Activated naive CD4-positive, alpha-beta T cell treated with anti-CD3 and anti-CD28 coated beads, Interleukin-2, amount 50 U/mL, for 24 hours (primary cell): ENCODE data around the gene KRTAP10-1.
"Not testable (repeated sequence)": the region's sequence is repeated elsewhere in the genome, so short reads cannot be mapped to it uniquely, and the experiment has no call there.

Experiments
- H3K27ac Mint-ChIP-seq: one replicate; pipeline ENCODE4 v1.8.0; 2021; ENCODE audit warnings: mild to moderate bottlenecking, mixed read lengths
- H3K27me3 Mint-ChIP-seq: one replicate; pipeline ENCODE4 v1.8.0; 2021; ENCODE audit warnings: mixed read lengths
- H3K36me3 Mint-ChIP-seq: one replicate; pipeline ENCODE4 v1.8.0; 2021; ENCODE audit warnings: mixed read lengths
- H3K4me1 Mint-ChIP-seq: one replicate; pipeline ENCODE4 v1.8.0; 2021; ENCODE audit warnings: mixed read lengths
- H3K4me3 Mint-ChIP-seq: one replicate; pipeline ENCODE4 v1.8.0; 2021; ENCODE audit warnings: mild to moderate bottlenecking, mixed read lengths
- H3K9me3 Mint-ChIP-seq: one replicate; pipeline ENCODE4 v1.8.0; 2021; ENCODE audit warnings: mixed read lengths

The KRTAP10-1 gene

DNA sequence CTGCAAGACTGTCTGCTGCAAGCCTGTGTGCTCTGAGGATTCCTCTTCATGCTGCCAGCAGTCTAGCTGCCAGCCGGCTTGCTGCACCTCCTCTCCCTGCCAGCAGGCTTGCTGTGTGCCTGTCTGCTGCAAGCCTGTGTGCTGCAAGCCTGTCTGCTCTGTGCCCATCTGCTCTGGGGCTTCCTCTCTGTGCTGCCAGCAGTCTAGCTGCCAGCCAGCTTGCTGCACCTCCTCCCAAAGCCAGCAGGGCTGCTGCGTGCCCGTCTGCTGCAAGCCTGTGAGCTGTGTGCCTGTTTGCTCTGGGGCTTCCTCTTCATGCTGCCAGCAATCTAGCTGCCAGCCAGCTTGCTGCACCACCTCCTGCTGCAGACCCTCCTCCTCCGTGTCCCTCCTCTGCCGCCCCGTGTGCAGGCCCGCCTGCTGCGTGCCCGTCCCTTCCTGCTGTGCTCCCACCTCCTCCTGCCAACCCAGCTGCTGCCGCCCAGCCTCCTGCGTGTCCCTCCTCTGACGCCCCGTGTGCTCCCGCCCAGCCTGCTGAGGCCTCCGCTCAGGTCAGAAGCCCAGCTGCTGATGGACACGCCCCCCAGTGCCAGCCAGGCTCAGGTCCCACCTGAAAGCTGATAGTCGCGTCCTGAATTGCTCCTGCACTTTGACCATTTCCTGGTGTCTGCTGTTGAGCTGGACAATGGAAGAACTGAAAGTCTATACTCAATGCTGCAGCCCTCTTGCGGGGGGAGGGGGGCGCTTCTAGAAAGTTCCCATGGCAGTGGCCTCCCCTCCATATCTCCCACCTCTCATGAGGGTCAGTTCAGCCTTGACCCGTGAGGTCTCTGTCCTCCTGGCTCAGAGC, 34.7 kb upstream of the KRTAP10-1 start:
- no peak overlapping the region for H3K27ac Mint-ChIP-seq
- H3K36me3 Mint-ChIP-seq: peaks cover 3% of the 10 kb centered on the region
- no peaks in the 10 kb centered on the region for H3K4me1 Mint-ChIP-seq
- no peaks in the 10 kb centered on the region for H3K27me3 Mint-ChIP-seq
- no peak overlapping the region for H3K4me3 Mint-ChIP-seq
- no peaks in the 10 kb centered on the region for H3K9me3 Mint-ChIP-seq

GRCh38 chr21:44573630-44574456, 33.8 kb upstream of the KRTAP10-1 start, which contains the start of gene KRTAP10-4:
Gene KRTAP10-4 (plus strand): TSS chr21:44573729. CDS start chr21:44573759, 30 bp downstream.
- not testable (repeated sequence) for H3K27ac Mint-ChIP-seq, H3K36me3 Mint-ChIP-seq, H3K27me3 Mint-ChIP-seq, H3K9me3 Mint-ChIP-seq, H3K4me3 Mint-ChIP-seq, H3K4me1 Mint-ChIP-seq

DNA sequence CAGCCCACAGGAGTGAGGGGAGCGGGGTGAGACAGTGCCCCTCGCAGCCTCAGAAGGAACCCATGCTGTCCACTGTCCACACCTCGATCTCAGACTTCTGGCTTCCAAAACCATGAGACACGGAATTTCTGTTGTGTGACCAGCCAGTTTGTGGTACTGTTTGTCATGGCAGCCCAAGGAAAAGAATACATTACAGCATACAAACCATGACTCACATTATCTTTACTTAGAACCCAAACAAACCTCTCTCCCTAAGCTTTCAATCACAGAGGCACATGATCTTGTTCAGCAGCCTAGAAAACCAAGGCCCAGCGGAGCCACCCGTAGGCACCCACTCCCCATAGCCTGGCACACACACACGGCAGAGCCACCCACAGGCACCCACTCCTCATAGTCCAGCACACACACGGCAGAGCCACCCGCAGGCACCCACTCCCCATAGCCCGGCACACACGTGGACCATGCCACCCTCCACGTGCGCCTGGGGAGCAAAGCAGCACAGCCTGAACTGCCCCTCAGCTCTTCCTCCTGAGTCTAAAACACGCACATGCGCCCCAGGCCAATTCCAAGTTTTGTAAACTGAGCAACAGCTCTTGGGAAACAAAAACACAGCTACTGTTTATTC, 33.1 kb upstream of the KRTAP10-1 start:
- H3K36me3 Mint-ChIP-seq: peaks cover 2% of the 10 kb centered on the region
- H3K4me3 Mint-ChIP-seq: no peak overlapping the region
- no peaks in the 10 kb centered on the region for H3K4me1 Mint-ChIP-seq
- no peak overlapping the region for H3K27ac Mint-ChIP-seq
- H3K27me3 Mint-ChIP-seq: no peaks in the 10 kb centered on the region
- H3K9me3 Mint-ChIP-seq: no peaks in the 10 kb centered on the region

DNA sequence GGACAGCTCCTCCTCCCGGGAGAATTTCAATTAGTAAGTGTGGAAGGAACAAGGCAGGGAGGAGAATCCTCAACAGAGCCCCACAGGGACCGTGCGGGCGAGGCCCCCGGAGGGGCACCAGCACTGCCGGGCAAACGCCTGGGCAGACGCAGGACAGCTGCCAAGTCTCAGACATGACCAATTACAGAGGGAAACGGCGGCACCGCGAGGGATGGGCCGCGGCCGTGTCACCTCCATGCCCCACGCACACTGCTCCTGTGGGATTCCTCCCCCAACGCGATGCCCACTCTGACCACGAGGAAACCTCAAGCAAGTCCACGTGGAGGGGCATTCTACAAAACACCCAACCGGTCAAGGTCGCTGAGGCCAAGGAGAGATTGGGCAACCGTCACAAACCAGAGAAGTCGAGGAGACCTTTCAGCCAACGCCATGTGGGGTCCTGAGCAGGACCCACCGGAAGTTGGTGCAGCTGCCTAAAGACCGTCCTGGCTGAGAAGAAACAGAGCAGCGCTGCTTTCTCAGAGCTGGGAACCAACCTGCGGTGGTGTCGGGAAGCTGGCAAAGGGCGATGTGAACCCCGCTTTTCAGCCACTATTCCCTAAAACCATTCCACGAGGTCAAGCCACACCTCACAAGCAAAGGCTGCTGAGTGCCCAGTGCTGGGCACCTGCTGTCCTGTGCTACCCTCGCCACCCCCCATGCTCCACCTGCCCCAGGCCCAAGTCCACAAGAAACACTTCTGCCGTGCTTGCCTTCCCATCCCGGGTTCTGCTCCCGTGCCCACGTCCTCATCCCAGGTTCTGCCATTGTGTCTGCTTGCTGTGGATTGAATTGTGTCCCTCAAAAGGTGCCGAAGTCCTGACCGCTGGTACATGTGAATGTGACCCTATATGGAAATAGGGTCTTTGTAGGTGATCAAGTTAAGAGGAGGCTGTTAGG, 32.1 kb upstream of the KRTAP10-1 start:
- no peaks in the 10 kb centered on the region for H3K36me3 Mint-ChIP-seq
- no peaks in the 10 kb centered on the region for H3K9me3 Mint-ChIP-seq
- no peaks in the 10 kb centered on the region for H3K4me1 Mint-ChIP-seq
- no peaks in the 10 kb centered on the region for H3K27me3 Mint-ChIP-seq
- no peak overlapping the region for H3K4me3 Mint-ChIP-seq
- no peak overlapping the region for H3K27ac Mint-ChIP-seq

- Mint-ChIP-seq H3K4me1 (no peaks in the 10 kb centered on the region), H3K4me3 (no peak overlapping the region), H3K27ac (peak overlapping the region; percentile 26), H3K9me3 (no peaks in the 10 kb centered on the region), H3K36me3 (no peaks in the 10 kb centered on the region), H3K27me3 (no peaks in the 10 kb centered on the region)
These were observed 31.3 kb upstream of the KRTAP10-1 start for GRCh38 chr21:44571296-44571695.

- Mint-ChIP-seq H3K4me3 (no peak overlapping the region), H3K27ac (no peak overlapping the region), H3K27me3 (no peaks in the 10 kb centered on the region)
These were observed 30.0 kb upstream of the KRTAP10-1 start for GRCh38 chr21:44569861-44570517.

GRCh38 chr21:44568667-44569556, 28.9 kb upstream of the KRTAP10-1 start:
- no peak overlapping the region for H3K4me3 Mint-ChIP-seq
- no peaks in the 10 kb centered on the region for H3K27me3 Mint-ChIP-seq
- H3K9me3 Mint-ChIP-seq: no peaks in the 10 kb centered on the region
- H3K27ac Mint-ChIP-seq: no peak overlapping the region
- no peaks in the 10 kb centered on the region for H3K36me3 Mint-ChIP-seq
- H3K4me1 Mint-ChIP-seq: peaks cover 16% of the 10 kb centered on the region

More at GRCh38 chr21:44569861-44570517, 30.0 kb upstream of the KRTAP10-1 start:
- Mint-ChIP-seq H3K9me3 (no peaks in the 10 kb centered on the region), H3K4me1 (peaks cover 6% of the 10 kb centered on the region), H3K36me3 (no peaks in the 10 kb centered on the region)

GRCh38 chr21:44568261-44568660, 28.3 kb upstream of the KRTAP10-1 start:
- Mint-ChIP-seq H3K36me3 (peaks cover 1% of the 10 kb centered on the region), H3K9me3 (peaks cover 3% of the 10 kb centered on the region), H3K27me3 (no peaks in the 10 kb centered on the region), H3K27ac (no peak overlapping the region), H3K4me3 (no peak overlapping the region), H3K4me1 (peaks cover 16% of the 10 kb centered on the region)

DNA sequence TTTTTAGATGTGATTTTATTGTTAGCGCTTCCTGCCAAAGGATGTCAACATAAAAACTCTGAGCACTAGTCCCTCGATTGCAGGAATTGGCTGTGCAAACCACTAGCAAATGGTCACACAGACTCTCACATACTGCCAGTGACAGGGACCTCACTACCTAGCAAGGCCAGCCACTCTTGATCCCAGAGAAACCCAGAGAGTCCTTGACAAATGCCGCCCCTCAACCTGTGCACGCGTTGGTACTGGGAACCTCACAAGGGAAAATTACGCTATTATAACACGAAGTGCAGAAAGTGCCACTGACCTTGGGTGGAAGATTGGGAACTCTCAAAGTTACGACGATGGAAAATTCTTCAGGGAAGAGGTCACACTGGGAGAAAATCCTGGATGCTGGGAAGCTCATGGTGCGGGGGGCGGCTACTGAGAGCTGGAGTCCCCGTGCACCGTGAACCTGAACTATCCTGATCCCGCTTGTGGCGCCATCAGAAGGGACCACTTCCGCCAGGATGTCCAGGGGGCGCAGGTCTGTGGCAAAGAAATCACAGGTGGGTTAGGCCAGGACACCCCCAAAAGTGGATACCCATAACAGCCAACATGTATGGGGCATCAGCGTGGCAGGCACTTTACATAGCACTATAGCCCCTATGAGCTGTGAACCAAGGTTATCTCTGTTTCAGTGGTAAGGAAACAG, 27.6 kb upstream of the KRTAP10-1 start:
- Mint-ChIP-seq H3K9me3 (peaks cover 9% of the 10 kb centered on the region), H3K4me1 (peaks cover 16% of the 10 kb centered on the region), H3K27ac (no peak overlapping the region), H3K4me3 (no peak overlapping the region), H3K27me3 (no peaks in the 10 kb centered on the region), H3K36me3 (peaks cover 2% of the 10 kb centered on the region)

DNA sequence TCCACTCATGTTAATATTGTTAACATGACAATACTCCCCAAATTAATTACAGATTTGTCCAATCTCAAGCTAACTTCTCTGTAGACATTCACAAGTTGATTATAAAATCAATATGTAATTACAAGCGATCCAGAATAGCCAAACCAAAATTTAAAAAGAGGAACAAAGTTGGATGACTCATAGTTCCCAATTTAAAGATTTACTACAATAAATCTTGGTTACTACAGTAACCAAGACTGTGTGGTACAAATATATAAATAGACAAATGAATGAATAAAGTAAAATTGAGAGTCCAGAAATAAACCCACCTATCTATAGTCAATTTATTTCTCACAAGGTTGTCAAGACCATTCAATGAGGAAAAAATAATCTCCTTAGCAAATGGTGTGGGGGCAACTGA, 26.4 kb upstream of the KRTAP10-1 start:
- no peaks in the 10 kb centered on the region for H3K27me3 Mint-ChIP-seq
- peaks cover 18% of the 10 kb centered on the region for H3K9me3 Mint-ChIP-seq
- H3K4me3 Mint-ChIP-seq: no peak overlapping the region
- no peak overlapping the region for H3K27ac Mint-ChIP-seq
- H3K4me1 Mint-ChIP-seq: peaks cover 16% of the 10 kb centered on the region
- peaks cover 8% of the 10 kb centered on the region for H3K36me3 Mint-ChIP-seq

DNA sequence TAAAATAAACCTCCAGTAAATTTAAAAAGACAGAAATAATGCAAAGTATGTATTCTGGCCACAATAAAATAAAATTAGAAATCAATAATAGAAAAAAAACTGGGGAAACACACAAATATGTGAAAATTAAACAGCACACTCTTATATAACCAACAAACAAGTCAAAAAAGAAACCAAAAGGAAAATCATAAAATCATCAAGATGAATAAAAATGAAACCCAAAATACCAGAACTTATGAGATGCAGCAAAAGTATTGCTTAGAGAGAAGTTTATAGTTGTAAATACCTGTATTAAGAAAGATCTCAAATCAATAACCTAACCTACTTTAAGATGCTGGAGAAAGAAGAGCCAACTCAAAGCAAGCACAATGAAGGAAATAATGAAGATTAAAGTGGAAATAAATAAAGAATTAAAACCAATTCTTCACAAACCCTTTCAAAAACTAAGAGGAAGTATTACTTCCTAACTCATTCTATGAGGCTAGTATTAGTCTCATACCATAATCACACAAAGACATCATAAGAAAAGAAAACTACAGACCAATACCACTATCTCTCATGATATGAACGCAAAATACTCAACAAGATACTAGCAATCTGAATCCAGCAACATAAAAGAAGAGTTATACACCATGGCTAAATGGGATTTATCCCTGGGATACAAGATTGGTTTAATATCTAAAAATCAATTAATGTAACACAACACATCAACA, 25.0 kb upstream of the KRTAP10-1 start:
- Mint-ChIP-seq H3K4me3 (peak overlapping the region; percentile 6), H3K9me3 (peaks cover 25% of the 10 kb centered on the region), H3K27me3 (no peaks in the 10 kb centered on the region), H3K4me1 (peaks cover 16% of the 10 kb centered on the region), H3K27ac (peak overlapping the region; percentile 84), H3K36me3 (peaks cover 11% of the 10 kb centered on the region)

DNA sequence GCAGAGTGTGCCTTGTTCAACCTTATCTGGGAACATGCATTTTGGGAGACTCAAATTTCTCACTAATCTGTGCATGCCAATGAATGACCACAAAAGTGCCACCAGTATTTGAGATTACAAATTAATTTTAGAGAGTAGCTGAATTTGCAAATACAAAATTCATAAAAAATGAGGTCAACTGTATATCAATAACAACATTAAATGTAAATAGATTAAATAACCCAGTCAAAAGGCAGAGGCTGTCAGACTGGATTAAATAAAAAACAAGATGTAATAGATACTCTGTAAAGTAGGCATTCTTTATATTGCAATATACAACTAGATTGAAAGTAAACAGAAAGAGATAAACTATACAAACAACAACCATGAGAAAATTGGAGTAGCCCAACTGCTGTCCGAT, 24.1 kb upstream of the KRTAP10-1 start:
- Mint-ChIP-seq H3K27ac (no peak overlapping the region), H3K4me3 (no peak overlapping the region)

DNA sequence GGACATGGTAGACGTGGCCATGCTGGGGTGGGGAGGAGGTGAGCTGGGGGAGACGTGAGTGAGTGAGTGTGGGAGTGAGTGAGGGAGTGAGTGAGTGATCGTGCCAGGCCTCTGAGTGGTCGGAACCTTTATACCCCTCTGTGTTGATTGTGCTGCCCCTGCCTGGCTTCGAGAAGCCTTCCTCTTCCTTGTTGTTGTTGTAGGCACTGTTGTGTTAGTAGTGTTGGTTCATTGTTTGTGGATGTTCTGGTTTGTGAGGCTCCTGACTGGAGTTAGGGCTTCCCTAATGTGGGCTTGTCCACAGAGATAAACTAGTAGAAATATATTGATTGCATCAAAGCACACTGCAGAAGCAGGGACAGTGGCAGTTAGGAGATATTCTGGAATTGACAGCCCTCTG, 18.7 kb upstream of the KRTAP10-1 start, which contains the start of gene KRTAP10-3:
TSS of gene KRTAP10-3 (minus strand) at position 101 of the 400 bp plus-strand sequence. CDS start at position 21, 80 bp downstream.
- Mint-ChIP-seq H3K4me3 (no peak within 1 kb of the TSS), H3K27ac (no peak within 1 kb of the TSS), H3K9me3 (peaks cover 29% of the 10 kb centered on the region), H3K36me3 (peaks cover 13% of the 10 kb centered on the region), H3K27me3 (no peaks in the 10 kb centered on the region), H3K4me1 (no peaks in the 10 kb centered on the region)

More for the DNA sequence above, 24.1 kb upstream of the KRTAP10-1 start:
- peaks cover 29% of the 10 kb centered on the region for H3K9me3 Mint-ChIP-seq
- H3K27me3 Mint-ChIP-seq: no peaks in the 10 kb centered on the region
- H3K4me1 Mint-ChIP-seq: peaks cover 16% of the 10 kb centered on the region
- peaks cover 13% of the 10 kb centered on the region for H3K36me3 Mint-ChIP-seq
